Middle frontal gyrus (tissue), 1 donor: ENCODE measurements around the gene LUM.

Source experiments
- DNase-seq: peaks from one replicate; pipeline ENCODE4 v3.0.0-alpha.2; 2015; ENCODE audit warnings: low spot score; ENCODE audit errors: extremely low spot score

LUM gene, protein sequence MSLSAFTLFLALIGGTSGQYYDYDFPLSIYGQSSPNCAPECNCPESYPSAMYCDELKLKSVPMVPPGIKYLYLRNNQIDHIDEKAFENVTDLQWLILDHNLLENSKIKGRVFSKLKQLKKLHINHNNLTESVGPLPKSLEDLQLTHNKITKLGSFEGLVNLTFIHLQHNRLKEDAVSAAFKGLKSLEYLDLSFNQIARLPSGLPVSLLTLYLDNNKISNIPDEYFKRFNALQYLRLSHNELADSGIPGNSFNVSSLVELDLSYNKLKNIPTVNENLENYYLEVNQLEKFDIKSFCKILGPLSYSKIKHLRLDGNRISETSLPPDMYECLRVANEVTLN

DNA sequence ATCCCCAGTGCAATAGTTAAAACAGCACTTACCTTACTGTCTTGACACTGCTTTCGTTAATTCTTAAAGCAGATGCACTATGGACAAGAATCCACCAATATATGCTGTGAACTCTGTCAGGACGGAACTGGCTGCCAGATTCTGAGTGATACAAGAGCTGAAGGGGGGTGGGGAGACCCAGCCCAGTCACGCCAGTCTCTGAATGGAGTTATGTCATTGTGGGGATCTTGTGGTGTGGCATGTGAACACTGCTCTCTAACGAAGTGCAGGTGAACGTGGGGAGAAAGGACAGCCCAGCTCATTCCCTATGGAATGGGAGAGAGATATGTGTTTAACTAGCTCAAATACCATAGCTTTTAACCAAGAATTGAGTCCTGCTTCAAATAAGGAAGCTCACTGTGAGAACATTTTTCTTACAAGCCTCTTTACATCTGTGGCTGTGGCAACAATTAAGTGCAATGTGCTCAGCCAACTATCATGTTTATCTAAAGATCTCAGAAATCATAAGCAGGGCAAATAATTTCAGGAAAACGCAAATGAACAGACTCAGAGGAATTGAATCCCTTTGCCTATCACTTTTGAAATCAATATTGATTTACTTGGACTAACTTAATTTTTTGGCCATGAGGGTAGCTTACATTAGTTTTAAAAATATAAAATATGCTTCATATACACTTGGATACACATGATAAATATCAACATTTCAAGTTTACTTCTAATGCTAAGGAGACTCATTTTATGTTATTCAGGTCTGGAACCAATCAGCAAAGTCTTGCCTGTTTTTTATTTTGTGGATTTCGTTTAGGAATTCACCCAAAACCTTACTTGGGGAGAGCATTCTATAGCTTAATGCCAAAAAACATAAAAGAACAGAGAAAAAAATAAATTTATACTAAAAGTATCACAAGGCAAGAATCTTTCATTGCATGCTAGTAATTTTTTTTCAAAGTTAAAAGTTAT is at the start of gene LUM:
Gene LUM, minus strand, starts transcription at position 129 of the 960 bp plus-strand sequence. CDS start 2,515 bp downstream, outside the sequence.
- no peak for DNase-seq

DNA sequence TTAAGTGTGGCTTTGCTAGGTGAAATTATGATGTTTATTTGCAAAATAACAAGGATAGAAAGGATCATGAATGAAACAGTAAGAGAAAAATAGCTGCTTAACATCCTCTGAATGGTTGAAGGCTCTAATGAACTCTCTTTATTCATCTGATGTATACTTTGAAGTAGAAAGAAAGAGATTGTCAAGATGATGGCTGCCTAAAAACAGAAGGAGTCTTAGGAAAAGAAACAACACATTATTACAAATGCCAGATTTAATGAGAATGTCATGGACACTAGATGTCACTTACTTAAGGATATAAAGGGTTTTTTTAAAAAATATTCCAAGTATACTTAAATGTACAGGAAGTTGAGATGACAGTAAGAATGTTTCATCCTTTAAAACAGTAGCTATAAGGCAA is 49.7 kb upstream of the LUM start:
- no peak for DNase-seq

GRCh38 chr12:91155990-91156389 is 44.7 kb upstream of the LUM start:
- DNase-seq: no peak

- no peak for DNase-seq
Measured at GRCh38 chr12:91154131-91154530, 42.8 kb upstream of the LUM start.

- DNase-seq: no peak
Measured at GRCh38 chr12:91144053-91144452, 32.8 kb upstream of the LUM start.

DNA sequence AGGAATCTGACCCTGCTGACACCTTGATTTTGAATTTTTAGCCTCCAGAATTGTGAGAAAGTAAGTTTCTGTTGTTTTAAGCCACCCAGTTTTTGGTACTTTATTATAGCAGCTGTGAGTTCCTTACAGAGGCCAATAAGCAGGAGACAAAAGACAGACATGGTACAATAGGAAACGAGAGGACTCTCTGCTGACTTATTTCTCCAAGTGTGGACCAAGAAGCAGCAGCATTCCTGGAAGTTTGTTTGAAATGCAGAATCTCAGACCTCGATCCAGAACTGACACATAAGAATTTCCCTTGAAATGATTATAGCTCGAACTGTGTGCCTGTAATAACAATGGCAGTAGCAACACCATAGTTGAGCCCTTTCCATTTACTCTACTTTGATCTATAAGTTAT is 31.9 kb upstream of the LUM start:
- DNase-seq: no peak

DNA sequence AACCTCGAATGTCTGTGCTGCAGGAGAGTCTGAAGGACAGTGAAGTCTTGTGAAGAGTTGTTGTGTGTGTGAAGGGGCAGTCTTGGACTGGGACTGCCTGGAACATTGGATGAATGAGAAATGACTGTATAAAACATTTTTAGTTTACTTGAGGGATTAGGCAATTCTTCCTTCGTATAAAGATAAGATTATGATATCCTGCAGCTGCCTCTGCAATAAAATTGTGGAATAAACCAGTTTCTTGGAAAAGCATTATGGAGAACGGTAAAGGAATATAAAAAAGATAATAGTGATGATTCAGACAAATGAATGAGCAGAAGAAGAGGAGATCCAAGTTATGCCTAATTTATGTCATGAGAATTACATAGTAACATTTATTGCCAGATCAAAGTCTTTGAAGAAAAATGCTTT is 30.9 kb upstream of the LUM start:
- no peak for DNase-seq

GRCh38 chr12:91140026-91140931 is 29.0 kb upstream of the LUM start:
- no peak for DNase-seq

DNA sequence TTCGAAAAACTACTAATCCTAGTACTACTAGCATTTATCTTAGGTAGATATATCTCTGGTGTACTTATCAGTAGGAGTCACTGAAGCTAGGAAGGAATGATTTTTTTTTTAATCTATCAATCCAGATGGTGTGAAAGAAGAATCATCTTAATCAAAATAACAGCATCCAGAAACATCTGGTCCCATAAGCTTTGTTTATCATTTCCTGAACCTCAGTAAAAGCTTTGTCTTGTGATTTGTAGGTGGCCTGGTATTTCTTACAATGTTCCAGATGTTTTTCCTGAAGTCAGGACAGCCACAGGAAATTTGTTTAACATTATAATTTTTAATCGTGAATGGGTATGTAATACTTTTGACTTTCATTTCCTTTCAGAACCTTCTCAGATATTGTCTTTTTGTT is 28.0 kb upstream of the LUM start:
- DNase-seq: no peak

GRCh38 chr12:91138337-91138920 is 27.1 kb upstream of the LUM start:
- DNase-seq: no peak

DNA sequence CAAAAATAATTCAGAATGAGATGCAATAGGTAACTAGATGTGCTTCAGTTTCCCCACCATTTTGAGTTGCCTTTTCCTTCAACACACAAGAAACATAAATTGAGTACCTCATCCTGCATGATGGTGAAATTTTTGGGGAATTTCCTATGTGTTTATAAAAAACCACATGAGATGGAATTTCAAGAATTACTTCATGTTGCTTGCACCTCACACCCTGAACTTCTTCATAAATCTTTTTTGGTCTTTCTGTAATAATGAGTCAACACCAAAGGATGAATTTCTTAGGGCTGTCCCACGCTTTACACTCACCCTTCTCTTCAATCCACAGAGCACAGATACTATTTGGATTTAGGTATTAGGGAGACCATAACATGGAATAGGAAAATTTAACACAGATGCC is 22.6 kb upstream of the LUM start:
- no peak for DNase-seq

DNA sequence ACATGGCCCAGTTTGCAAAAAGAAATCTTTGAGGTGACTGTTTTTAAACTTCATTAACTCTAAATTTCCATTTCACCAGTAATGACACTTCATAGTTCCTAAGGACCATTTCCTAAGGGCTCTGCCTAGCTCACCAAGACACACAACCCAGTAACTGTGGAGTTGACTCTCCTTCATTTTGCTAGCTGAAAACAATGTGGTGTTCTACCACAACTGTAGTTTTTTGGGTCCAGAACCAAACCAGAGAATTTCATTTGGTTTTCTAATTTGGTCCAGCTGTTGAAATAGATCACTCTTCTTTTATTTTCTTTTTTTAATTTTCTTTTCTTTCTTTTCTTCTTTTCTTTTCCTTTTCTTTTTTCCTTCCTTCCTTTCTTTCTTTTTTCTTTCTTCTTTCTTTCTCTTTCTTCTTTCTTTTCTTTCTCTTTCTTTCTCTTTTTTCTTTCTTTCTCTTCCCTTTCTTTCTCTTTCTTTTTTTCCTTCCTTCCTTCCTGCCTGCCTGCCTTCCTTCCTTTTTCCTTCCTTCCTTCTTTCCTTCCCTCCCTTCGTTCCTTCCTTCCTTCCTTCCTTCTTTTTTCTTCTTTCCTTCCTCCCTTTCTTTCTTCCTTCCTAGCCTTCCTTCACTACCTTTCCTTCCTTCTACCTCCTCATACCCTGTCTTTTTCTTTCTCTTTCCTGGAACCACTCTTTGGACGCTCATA is 18.5 kb upstream of the LUM start:
- no peak for DNase-seq

- no peak for DNase-seq
Measured at GRCh38 chr12:91127751-91128150, 16.5 kb upstream of the LUM start.

GRCh38 chr12:91127306-91127705 is 16.0 kb upstream of the LUM start:
- DNase-seq: no peak

DNA sequence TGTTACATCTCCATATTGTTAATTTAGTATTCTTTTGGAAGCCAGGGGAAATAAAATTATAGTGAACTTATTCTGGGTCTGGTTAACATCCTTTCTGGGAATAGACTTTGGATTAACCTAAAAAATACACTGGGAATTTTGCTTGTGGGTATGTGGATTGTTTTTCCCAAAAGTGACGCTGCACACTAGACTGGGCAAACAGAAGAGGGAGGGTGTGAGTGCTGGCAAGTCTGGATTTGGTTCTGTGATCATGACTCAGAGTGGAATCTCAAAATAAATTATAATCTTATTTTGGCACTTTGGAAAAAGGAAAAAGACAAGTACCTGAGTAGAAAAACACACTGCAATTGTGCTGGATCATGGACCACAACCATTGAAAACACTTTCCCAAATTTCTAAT is 15.2 kb upstream of the LUM start:
- DNase-seq: no peak

- no peak for DNase-seq
Measured at GRCh38 chr12:91123236-91123916, 12.1 kb upstream of the LUM start.

DNA sequence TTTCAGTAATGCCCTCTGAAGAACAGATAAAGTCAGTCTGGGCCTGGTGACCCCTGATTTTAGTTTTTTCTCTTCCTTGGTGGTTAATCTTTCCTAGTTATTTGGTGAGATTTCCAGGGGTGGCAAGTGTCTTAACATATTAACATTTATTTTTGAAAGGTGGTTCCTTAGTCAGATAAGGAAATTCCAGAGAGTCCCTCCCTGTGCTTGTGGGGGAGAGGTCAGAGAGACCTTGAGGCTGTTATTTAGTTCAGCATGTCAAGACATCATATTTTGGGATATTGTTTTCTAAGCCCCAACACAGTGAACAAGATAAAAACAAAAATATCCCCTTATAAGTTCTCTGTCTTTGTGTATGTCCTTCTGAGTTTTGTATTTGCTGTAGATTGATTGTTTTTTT is 9.5 kb upstream of the LUM start:
- no peak for DNase-seq

DNA sequence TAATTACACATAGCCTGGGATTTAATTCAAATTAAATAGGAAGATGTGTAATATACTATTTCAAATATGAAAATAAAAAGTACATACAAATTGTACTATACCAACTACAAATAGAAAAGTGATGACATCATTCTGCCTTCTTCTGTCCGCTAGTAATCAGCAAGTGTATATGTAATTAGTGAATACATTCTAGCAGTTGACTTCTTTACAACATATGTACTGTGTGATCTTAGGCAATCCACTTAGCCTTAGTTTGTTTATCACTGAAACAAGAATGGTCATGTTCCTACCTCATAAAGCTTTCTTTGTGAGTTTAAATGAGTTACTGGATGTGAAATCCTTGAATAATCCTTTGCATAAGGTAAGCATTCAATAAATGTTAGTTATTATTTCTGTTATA is 7.8 kb upstream of the LUM start:
- no peak for DNase-seq

GRCh38 chr12:91113621-91114020 is 2.3 kb upstream of the LUM start:
- no peak for DNase-seq
